ENCODE data around the gene MRTFA. TPM values are rescaled to one million over a fixed set of nuclear protein-coding genes. Genes with fewer than 3 reads are reported as not detected.
A peak's percentile ranks its signal among the peaks of the same experiment; 100 is the strongest.

MRTFA gene
- total and polyA plus RNA-seq, 10 donors = 17.6 to 138 (median 83.9) TPM

GRCh38 chr22:40452730-40453487 lies 183.6 kb downstream of the MRTFA start:
- Histone ChIP-seq H3K4me3 (no peak overlapping the region), H3K27me3 (replicated peaks in 1 of 7) (no peaks in the 10 kb centered on the region), H3K9me3 (no peaks in the 10 kb centered on the region), H3K4me1 (peaks cover 22 to 100% (median 74%) of the 10 kb centered on the region in 6 donors), H3K27ac (peak overlapping the region in 4 of 8 donors; percentile 34 to 59 (median 52)), H3K36me3 (peaks cover 0 to 14% (median 0%) of the 10 kb centered on the region in 6 donors)
- intact Hi-C loops (cut with DNase I; ENCODE audit: low total_unique reads) = no loop called here
- whole genome bisulfite sequencing, 5 donors = 58 to 80% (median 71%) methylated on average over 11 of the region's 11 CpGs
- TF ChIP-seq POLR2AphosphoS5 (IDR thresholded peaks at IDR 0.05) = peak in 1 of 3 donors; percentile 32
- TF ChIP-seq CTCF (IDR thresholded peaks at IDR 0.05 in 8 of 11, conservative IDR thresholded peaks at IDR 0.05 in 3 of 11) = no peak
- no peak for DNase-seq

- Histone ChIP-seq H3K4me3 (no peak overlapping the region), H3K27ac (peak overlapping the region in 4 of 8 donors; percentile 15 to 47 (median 32)), H3K27me3 (replicated peaks in 1 of 7) (no peaks in the 10 kb centered on the region), H3K9me3 (no peaks in the 10 kb centered on the region), H3K36me3 (peaks cover 0 to 14% (median 0%) of the 10 kb centered on the region in 6 donors), H3K4me1 (peaks cover 17 to 100% (median 72%) of the 10 kb centered on the region in 6 donors)
- intact Hi-C loops (cut with DNase I; ENCODE audit: low total_unique reads) = no loop called here
- TF ChIP-seq POLR2AphosphoS5 (IDR thresholded peaks at IDR 0.05) (no peak), CTCF (IDR thresholded peaks at IDR 0.05 in 8 of 11, conservative IDR thresholded peaks at IDR 0.05 in 3 of 11) (no peak), POLR2A (IDR thresholded peaks at IDR 0.05) (no peak)
- WGBS, 5 donors = 32 to 43% (median 40%) methylated on average over 8 of the region's 8 CpGs
- DNase-seq = no peak
Observed at GRCh38 chr22:40451210-40451609, 185.3 kb downstream of the MRTFA start.

- intact Hi-C loops (cut with DNase I; ENCODE audit: low total_unique reads) = no loop called here
- no peaks in the 10 kb centered on the region for H3K9me3 ChIP-seq
- peaks cover 17 to 100% (median 70%) of the 10 kb centered on the region in 6 donors for H3K4me1 ChIP-seq
- WGBS, 5 donors = 83 to 94% (median 84%) methylated on average over 3 of the region's 3 CpGs
- TF ChIP-seq POLR2A (IDR thresholded peaks at IDR 0.05) (no peak), CTCF (IDR thresholded peaks at IDR 0.05 in 8 of 11, conservative IDR thresholded peaks at IDR 0.05 in 3 of 11) (no peak), POLR2AphosphoS5 (IDR thresholded peaks at IDR 0.05) (no peak)
- no peaks in the 10 kb centered on the region for H3K27me3 ChIP-seq (replicated peaks in 1 of 7)
- H3K36me3 ChIP-seq = peaks cover 0 to 11% (median 0%) of the 10 kb centered on the region in 6 donors
- H3K27ac ChIP-seq = peak overlapping the region in 4 of 8 donors; percentile 15 to 47 (median 32)
- DNase-seq = no peak
- no peak overlapping the region for H3K4me3 ChIP-seq
Observed at GRCh38 chr22:40450616-40451015, 185.9 kb downstream of the MRTFA start.

- no peak overlapping the region for H3K4me3 ChIP-seq
- TF ChIP-seq POLR2AphosphoS5 (IDR thresholded peaks at IDR 0.05) = no peak
- no peak for TF ChIP-seq CTCF (IDR thresholded peaks at IDR 0.05 in 8 of 11, conservative IDR thresholded peaks at IDR 0.05 in 3 of 11)
- TF ChIP-seq POLR2A (IDR thresholded peaks at IDR 0.05) = no peak
- H3K4me1 ChIP-seq = peaks cover 17 to 100% (median 78%) of the 10 kb centered on the region in 6 donors
- peaks cover 0 to 4% (median 1%) of the 10 kb centered on the region in 6 donors for H3K36me3 ChIP-seq
- intact Hi-C loops (cut with DNase I; ENCODE audit: low total_unique reads) = no loop called here
- no peaks in the 10 kb centered on the region for H3K27me3 ChIP-seq (replicated peaks in 1 of 7)
- no peaks in the 10 kb centered on the region for H3K9me3 ChIP-seq
- H3K27ac ChIP-seq = peak overlapping the region in 1 of 8 donors; percentile 47
- DNase-seq = no peak
Observed at GRCh38 chr22:40449676-40450035, 186.9 kb downstream of the MRTFA start.
